ENCODE results near the gene NPAT.

GRCh38 chr11:108154591-108154990, 67.8 kb downstream of the NPAT start:
- TF ChIP-seq CTCF (IDR thresholded peaks at IDR 0.05) = no peak
- TF ChIP-seq POLR2A (IDR thresholded peaks at IDR 0.05) = no peak

Measured in breast epithelium (tissue), 3 donors.